Sigmoid colon (tissue), 7 donors: ENCODE results near the gene MYPN. TPM values are rescaled to one million over a fixed set of nuclear protein-coding genes. Genes with fewer than 3 reads are reported as not detected.

Source experiments
- DNase-seq: peaks from one replicate; pipeline ENCODE4 v3.0.0-alpha.2; 2019
- H3K27ac ChIP-seq, 4 donors: fragments of 200-600 bp; sonication (generic); one replicate each; pipeline ENCODE4 v1.5.1; 2016 to 2019; ENCODE audit warnings: mild to moderate bottlenecking in 1 of 4
- H3K27me3 ChIP-seq, 3 donors: fragments of 200-600 bp; sonication (generic); one replicate each; pipeline ENCODE4 v1.5.1; 2019; ENCODE audit warnings: mild to moderate bottlenecking in 1 of 3
- H3K36me3 ChIP-seq, 4 donors: fragments of 200-600 bp; sonication (generic); one replicate each; pipeline ENCODE4 v1.5.1; 2016 to 2019
- H3K4me1 ChIP-seq, 4 donors: fragments of 200-600 bp; sonication (generic); one replicate each; pipeline ENCODE4 v1.5.1; 2017 to 2019
- H3K4me3 ChIP-seq, 4 donors: fragments of 200-600 bp; sonication (generic); one replicate each; pipeline ENCODE4 v1.5.1; 2017 to 2019; ENCODE audit warnings: mild to moderate bottlenecking in 2 of 4, moderate library complexity in 1 of 4
- H3K9me3 ChIP-seq, 4 donors: fragments of 200-600 bp in 3 of 4; sonication (generic) in 3 of 4; one replicate each; pipeline versions ENCODE4 v1.5.1 to v1.6.1; 2013 to 2019
- CTCF ChIP-seq, 4 experiments: fragments of 450-650 bp in 3 of 4; fragments of 200-600 bp in 1 of 4; IDR thresholded peaks; one replicate each; pipeline ENCODE4 v1.5.1; 2016 to 2019; ENCODE audit warnings: antibody characterized with exemption in 4 of 4, mild to moderate bottlenecking in 3 of 4, moderate library complexity in 2 of 4
- EP300 ChIP-seq, 4 donors: sonication (generic); formaldehyde crosslinking; IDR thresholded peaks; one replicate each; pipeline ENCODE4 v1.6.1; 2017; ENCODE audit warnings: antibody characterized with exemption in 4 of 4
- POLR2A ChIP-seq, 2 donors: fragments of 450-650 bp; IDR thresholded peaks; one replicate each; pipeline ENCODE4 v1.6.1; 2016; ENCODE audit warnings: antibody characterized with exemption in 2 of 2, mild to moderate bottlenecking in 2 of 2, moderate library complexity in 2 of 2
- POLR2AphosphoS5 ChIP-seq, 4 donors: sonication (generic); formaldehyde crosslinking; IDR thresholded peaks; one replicate each; pipeline ENCODE4 v1.6.1; 2017; ENCODE audit warnings: antibody characterized with exemption in 4 of 4
- WGBS, 2 donors: extraction: QIAGEN DNeasy Blood & Tissue Kit; methylation state at CpG; one replicate each; pipeline ENCODE4 v1.1.7; 2013; 5-methylcytosine and 5-hydroxymethylcytosine counted together
- intact Hi-C: fragments of 100-400 bp; cut with DNase I; formaldehyde crosslinking; loops from one replicate; pipeline ENCODE4 v1.15.1; 2023
- polyA plus RNA-seq, 3 donors: library from polyadenylated mRNA; stranded (reverse); fragments of 200-250 nt; gene quantifications; one replicate each; pipeline ENCODE4 v1.2.3, GENCODE V29; 2013
- total RNA-seq, 4 donors: library from RNA; depleted of rRNA; stranded (reverse); fragments of >200 nt; gene quantifications; one replicate each; pipeline ENCODE4 v1.1.0, GENCODE V29; 2016
- donor health status: healthy with polysubstance abuse.
- donor health status: Bipolar disorder and iron deficiency.
- donor health status: healthy.

The MYPN gene
- total and polyA plus RNA-seq, 7 donors = 0.23 to 1.6 (median 0.60) TPM; not detected in 4

GRCh38 chr10:68196701-68197100 is 87.4 kb downstream of the MYPN start:
- DNase-seq = no peak
- H3K27ac ChIP-seq = no peak overlapping the region
- TF ChIP-seq POLR2AphosphoS5 (IDR thresholded peaks at IDR 0.05) (no peak), CTCF (IDR thresholded peaks at IDR 0.05) (no peak), POLR2A (IDR thresholded peaks at IDR 0.05) (no peak), EP300 (IDR thresholded peaks at IDR 0.05) (no peak)
- H3K36me3 ChIP-seq = no peaks in the 10 kb centered on the region
- H3K9me3 ChIP-seq = no peaks in the 10 kb centered on the region
- peaks cover 0 to 8% (median 0%) of the 10 kb centered on the region in 3 donors for H3K27me3 ChIP-seq
- H3K4me1 ChIP-seq = no peaks in the 10 kb centered on the region
- intact Hi-C loops = no loop called here
- no peak overlapping the region for H3K4me3 ChIP-seq
- WGBS, 2 donors = 9 to 40% methylated on average over 3 of the region's 3 CpGs

- H3K27me3 ChIP-seq = peaks cover 0 to 8% (median 0%) of the 10 kb centered on the region in 3 donors
Measured at GRCh38 chr10:68202960-68203353, 93.7 kb downstream of the MYPN start.

GRCh38 chr10:68208424-68209042 is 99.2 kb downstream of the MYPN start:
- Histone ChIP-seq H3K36me3 (no peaks in the 10 kb centered on the region), H3K27ac (no peak overlapping the region), H3K9me3 (no peaks in the 10 kb centered on the region), H3K27me3 (no peaks in the 10 kb centered on the region), H3K4me1 (no peaks in the 10 kb centered on the region), H3K4me3 (no peak overlapping the region)
- intact Hi-C loops = no loop called here
- 42 to 68% methylated on average over 10 of the region's 10 CpGs for WGBS, 2 donors
- no peak for DNase-seq
- TF ChIP-seq CTCF (IDR thresholded peaks at IDR 0.05) (no peak), POLR2A (IDR thresholded peaks at IDR 0.05) (no peak), POLR2AphosphoS5 (IDR thresholded peaks at IDR 0.05) (no peak), EP300 (IDR thresholded peaks at IDR 0.05) (no peak)

More at GRCh38 chr10:68202960-68203353, 93.7 kb downstream of the MYPN start:
- DNase-seq = no peak
- Histone ChIP-seq H3K4me3 (no peak overlapping the region), H3K9me3 (no peaks in the 10 kb centered on the region), H3K27ac (no peak overlapping the region), H3K36me3 (no peaks in the 10 kb centered on the region), H3K4me1 (no peaks in the 10 kb centered on the region)
- TF ChIP-seq EP300 (IDR thresholded peaks at IDR 0.05) (no peak), POLR2A (IDR thresholded peaks at IDR 0.05) (no peak), CTCF (IDR thresholded peaks at IDR 0.05) (no peak), POLR2AphosphoS5 (IDR thresholded peaks at IDR 0.05) (no peak)
- 34 to 44% methylated on average over 5 of the region's 5 CpGs for WGBS, 2 donors
- intact Hi-C loops = no loop called here

GRCh38 chr10:68211669-68212068 is 102.4 kb downstream of the MYPN start:
- intact Hi-C loops = loop anchor here (2.0 to 5.0 kb wide), 2 partner anchors 91 to 121 kb away; partner anchors contain the start of genes HNRNPH3 and PBLD
- Histone ChIP-seq H3K36me3 (no peaks in the 10 kb centered on the region), H3K4me1 (no peaks in the 10 kb centered on the region), H3K27me3 (no peaks in the 10 kb centered on the region), H3K4me3 (no peak overlapping the region), H3K27ac (no peak overlapping the region), H3K9me3 (no peaks in the 10 kb centered on the region)
- TF ChIP-seq POLR2A (IDR thresholded peaks at IDR 0.05) (no peak), POLR2AphosphoS5 (IDR thresholded peaks at IDR 0.05) (no peak), CTCF (IDR thresholded peaks at IDR 0.05) (no peak), EP300 (IDR thresholded peaks at IDR 0.05) (no peak)
- 91 to 92% methylated on average over 1 of the region's 1 CpG for WGBS, 2 donors
- DNase-seq = no peak
